Testis (tissue), 3 donors: Measurements from ENCODE around the gene SIPA1L3. TPM values are rescaled to one million over a fixed set of nuclear protein-coding genes. Genes with fewer than 3 reads are reported as not detected.

Experiments
- DNase-seq: peaks from one replicate; pipeline ENCODE4 v3.0.0-alpha.2; 2019
- H3K27ac ChIP-seq, 2 donors: fragments of 200-600 bp; sonication (generic); one replicate each; pipeline ENCODE4 v1.5.1; 2019
- H3K27me3 ChIP-seq: fragments of 200-600 bp; sonication (generic); one replicate; pipeline ENCODE4 v1.5.1; 2019
- H3K36me3 ChIP-seq: fragments of 200-600 bp; sonication (generic); one replicate; pipeline ENCODE4 v1.5.1; 2017; ENCODE audit warnings: low read depth; ENCODE audit errors: missing control alignments
- H3K4me1 ChIP-seq: fragments of 200-600 bp; sonication (generic); one replicate; pipeline ENCODE4 v1.5.1; 2019
- H3K4me3 ChIP-seq, 2 donors: fragments of 200-600 bp; sonication (generic); one replicate each; pipeline ENCODE4 v1.5.1; 2017 to 2019
- H3K9me3 ChIP-seq: fragments of 200-600 bp; sonication (generic); one replicate; pipeline ENCODE4 v1.5.1; 2017
- CTCF ChIP-seq, 3 experiments: fragments of 450-650 bp in 2 of 3; fragments of 200-600 bp in 1 of 3; sonication (generic) in 1 of 3; IDR thresholded peaks; one replicate each; pipeline ENCODE4 v1.5.1; 2016 to 2019; ENCODE audit warnings: antibody characterized with exemption in 3 of 3, mild to moderate bottlenecking in 2 of 3, moderate library complexity in 1 of 3
- POLR2A ChIP-seq: fragments of 450-650 bp; IDR thresholded peaks from one replicate; pipeline ENCODE4 v1.6.1; 2017; ENCODE audit warnings: antibody characterized with exemption, mild to moderate bottlenecking, moderate library complexity
- WGBS, 2 donors: methylation state at CpG; one replicate each; pipeline ENCODE4 v1.1.5; 2018; 5-methylcytosine and 5-hydroxymethylcytosine counted together
- intact Hi-C: fragments of 100-400 bp; cut with DNase I; formaldehyde crosslinking; loops from one replicate; pipeline ENCODE4 v1.15.1; 2023; ENCODE audit warnings: low total_unique reads
- polyA plus RNA-seq: library from polyadenylated mRNA; stranded (reverse); fragments of 350-450 nt; fragmentation: Illumina TruSeq; extraction: RNeasy Lipid Tissue Mini Kit (QIAGEN cat#74804); gene quantifications from one replicate; pipeline ENCODE4 v1.2.3, GENCODE V29; 2014; ENCODE audit warnings: low read depth, low replicate concordance; ENCODE audit not compliant: insufficient read depth
- total RNA-seq, 2 donors: library from RNA; depleted of rRNA; stranded (reverse); fragments of >200 nt; gene quantifications; one replicate each; pipeline ENCODE4 v1.2.3, GENCODE V29; 2016

SIPA1L3 gene
- total and polyA plus RNA-seq, 3 donors from 2014 or later = 21.1 to 47.6 (median 43.7) TPM

DNA sequence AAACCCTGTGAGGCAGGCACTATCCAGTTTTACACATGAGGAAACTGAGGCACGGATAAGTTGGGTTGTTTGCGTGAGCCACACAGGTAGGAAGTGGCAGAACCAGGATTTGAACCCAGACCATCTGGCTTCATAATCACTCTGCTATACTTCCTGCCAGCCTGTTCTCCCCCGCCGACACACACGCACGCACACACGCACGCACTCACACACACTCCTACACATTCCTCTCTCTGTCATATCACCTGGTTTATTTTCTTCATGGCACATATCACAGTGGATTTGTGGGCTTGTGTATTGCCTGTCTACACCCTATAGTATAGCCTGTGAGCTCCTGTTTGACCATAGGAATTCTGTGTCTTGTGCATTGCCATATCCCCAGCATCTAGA lies 140.0 kb downstream of the SIPA1L3 start:
- 77 to 83% methylated on average over 6 to 8 of the region's 8 CpGs for WGBS, 2 donors

GRCh38 chr19:38047641-38048040 lies 140.6 kb downstream of the SIPA1L3 start:
- intact Hi-C loops = no loop called here
- Histone ChIP-seq H3K27ac (no peak overlapping the region), H3K4me3 (no peak overlapping the region), H3K9me3 (no peaks in the 10 kb centered on the region), H3K36me3 (no peaks in the 10 kb centered on the region), H3K4me1 (no peaks in the 10 kb centered on the region), H3K27me3 (no peaks in the 10 kb centered on the region)
- 85 to 89% methylated on average over 14 to 15 of the region's 15 CpGs for WGBS, 2 donors
- DNase-seq = no peak
- TF ChIP-seq CTCF (IDR thresholded peaks at IDR 0.05) (no peak), POLR2A (no peak)

More for the DNA sequence above, 140.0 kb downstream of the SIPA1L3 start:
- Histone ChIP-seq H3K36me3 (no peaks in the 10 kb centered on the region), H3K27me3 (no peaks in the 10 kb centered on the region), H3K4me3 (no peak overlapping the region), H3K9me3 (no peaks in the 10 kb centered on the region), H3K4me1 (no peaks in the 10 kb centered on the region), H3K27ac (no peak overlapping the region)
- TF ChIP-seq POLR2A (no peak), CTCF (IDR thresholded peaks at IDR 0.05) (no peak)
- no peak for DNase-seq
- intact Hi-C loops = no loop called here

- H3K9me3 ChIP-seq = no peaks in the 10 kb centered on the region
- intact Hi-C loops = no loop called here
- no peaks in the 10 kb centered on the region for H3K4me1 ChIP-seq
- no peaks in the 10 kb centered on the region for H3K27me3 ChIP-seq
- no peak overlapping the region for H3K4me3 ChIP-seq
- 85 to 94% methylated on average over 9 to 10 of the region's 10 CpGs for WGBS, 2 donors
- no peaks in the 10 kb centered on the region for H3K36me3 ChIP-seq
- no peak for TF ChIP-seq CTCF (IDR thresholded peaks at IDR 0.05)
- TF ChIP-seq POLR2A = no peak
- H3K27ac ChIP-seq = no peak overlapping the region
- no peak for DNase-seq
Measured at GRCh38 chr19:38049105-38049649, 142.2 kb downstream of the SIPA1L3 start.

DNA sequence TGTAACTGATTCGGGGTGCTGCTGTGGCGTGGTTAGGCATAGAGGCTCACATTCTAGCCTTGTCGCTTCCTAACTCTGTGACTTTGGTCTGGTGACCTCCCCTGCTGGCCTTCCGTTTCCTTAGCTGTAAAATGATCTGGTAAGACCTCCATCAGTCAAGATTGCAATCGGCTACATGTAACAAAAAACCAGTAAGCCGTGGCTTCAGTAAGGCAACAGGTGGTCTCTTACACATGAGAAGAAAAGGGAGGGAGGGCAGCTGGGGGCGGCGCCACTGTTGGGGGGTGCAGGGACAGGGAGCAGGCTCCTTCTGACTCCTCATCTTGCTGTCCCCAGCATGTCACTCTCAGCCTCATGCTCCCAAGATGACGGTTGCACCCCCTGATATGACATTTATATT lies 148.0 kb downstream of the SIPA1L3 start:
- DNase-seq = no peak
- H3K27ac ChIP-seq = no peak overlapping the region
- TF ChIP-seq CTCF (IDR thresholded peaks at IDR 0.05) = no peak
- no peak for TF ChIP-seq POLR2A
- H3K27me3 ChIP-seq = no peaks in the 10 kb centered on the region
- intact Hi-C loops = no loop called here
- H3K4me3 ChIP-seq = no peak overlapping the region
- H3K9me3 ChIP-seq = no peaks in the 10 kb centered on the region
- 76 to 85% methylated on average over 9 of the region's 9 CpGs for whole genome bisulfite sequencing, 2 donors
- no peaks in the 10 kb centered on the region for H3K4me1 ChIP-seq
- no peaks in the 10 kb centered on the region for H3K36me3 ChIP-seq
